GM12891 (cell line): ENCODE data around the gene FLACC1.

ENCODE experiments used
- POLR2A ChIP-seq: IDR thresholded peaks from 2 replicates; pipeline ENCODE4 v1.6.1; 2011; ENCODE audit warnings: low read depth, low read length, control low read depth
- POLR2AphosphoS5 ChIP-seq: IDR thresholded peaks from 2 replicates; pipeline ENCODE4 v1.6.1; 2011; ENCODE audit warnings: low read depth, low read length, control low read depth
- POU2F2 ChIP-seq: IDR thresholded peaks from 2 replicates; pipeline ENCODE4 v1.6.1; 2011; ENCODE audit warnings: low read depth, mild to moderate bottlenecking, control low read depth, low read length, moderate library complexity
- TAF1 ChIP-seq: IDR thresholded peaks from 2 replicates; pipeline ENCODE4 v1.6.1; 2011; ENCODE audit warnings: low read depth, low read length, control low read depth

DNA sequence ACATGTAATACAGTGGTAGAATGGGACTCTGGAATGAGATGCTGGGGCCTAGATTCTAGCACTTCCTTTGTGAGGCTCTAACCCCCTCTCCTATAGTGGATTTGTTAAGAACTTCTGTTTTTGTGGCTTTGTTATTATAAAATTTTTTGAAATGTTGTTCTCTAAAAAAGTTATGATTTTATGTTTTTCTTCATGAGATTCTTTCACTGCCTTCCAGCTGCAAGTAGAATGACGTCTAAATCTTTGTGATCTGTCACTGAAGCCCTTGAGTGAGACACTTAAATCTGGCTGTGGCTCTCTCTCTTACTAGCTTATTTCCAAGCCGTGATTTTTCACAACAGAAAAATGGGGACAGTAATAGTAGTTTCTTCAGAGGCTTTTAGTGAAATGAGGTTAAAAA lies 95.2 kb downstream of the FLACC1 start:
- TF ChIP-seq POLR2A (no peak), POLR2AphosphoS5 (no peak), TAF1 (no peak), POU2F2 (no peak)
